NCI-H1436 (cell line): Measurements from ENCODE around the gene IQSEC1.

Source experiments
- DNase-seq: peaks from one replicate; lab custom pipeline; 2025; lab: John Stamatoyannopoulos, UW

Gene IQSEC1

GRCh38 chr3:12954180-12954579 is 119.0 kb downstream of the IQSEC1 start:
- no peak for DNase-seq

DNA sequence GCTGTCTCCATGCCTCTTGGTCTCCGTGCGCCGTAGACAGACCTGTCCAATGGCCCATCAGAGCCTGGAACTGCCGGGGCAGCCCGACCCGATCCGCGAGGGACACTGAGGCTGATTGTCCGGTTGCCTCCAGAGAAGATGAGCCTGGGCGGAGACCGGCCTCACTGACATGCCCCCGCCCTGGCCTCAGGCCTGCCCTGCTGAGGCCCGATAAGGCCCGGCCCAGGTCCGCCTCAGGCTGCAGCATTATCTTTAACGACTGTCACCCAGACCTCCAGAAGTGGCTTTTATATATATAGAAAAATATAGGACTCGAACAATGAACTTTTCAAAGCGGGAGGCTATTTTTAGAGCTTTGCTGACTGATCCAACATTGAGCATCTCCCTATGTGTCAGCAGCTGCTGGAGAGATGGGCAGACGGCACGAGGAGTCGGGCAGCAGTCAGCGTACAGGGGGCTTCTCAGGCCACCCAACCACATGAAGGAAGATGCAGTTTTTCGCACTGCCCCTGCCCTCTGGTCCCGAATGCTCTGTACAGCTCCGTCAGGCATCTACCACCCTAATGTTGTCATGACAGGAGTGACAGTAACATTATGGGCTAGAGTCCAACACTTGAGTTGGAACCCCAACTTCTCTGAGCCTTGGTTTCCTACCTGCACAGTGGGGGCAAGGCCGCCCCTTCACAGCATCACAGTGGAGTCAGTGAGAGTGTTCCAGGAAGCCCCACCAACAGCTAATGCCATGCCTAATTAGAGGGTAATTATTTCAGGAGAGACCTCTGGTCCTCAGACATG is 119.8 kb downstream of the IQSEC1 start:
- no peak for DNase-seq

DNA sequence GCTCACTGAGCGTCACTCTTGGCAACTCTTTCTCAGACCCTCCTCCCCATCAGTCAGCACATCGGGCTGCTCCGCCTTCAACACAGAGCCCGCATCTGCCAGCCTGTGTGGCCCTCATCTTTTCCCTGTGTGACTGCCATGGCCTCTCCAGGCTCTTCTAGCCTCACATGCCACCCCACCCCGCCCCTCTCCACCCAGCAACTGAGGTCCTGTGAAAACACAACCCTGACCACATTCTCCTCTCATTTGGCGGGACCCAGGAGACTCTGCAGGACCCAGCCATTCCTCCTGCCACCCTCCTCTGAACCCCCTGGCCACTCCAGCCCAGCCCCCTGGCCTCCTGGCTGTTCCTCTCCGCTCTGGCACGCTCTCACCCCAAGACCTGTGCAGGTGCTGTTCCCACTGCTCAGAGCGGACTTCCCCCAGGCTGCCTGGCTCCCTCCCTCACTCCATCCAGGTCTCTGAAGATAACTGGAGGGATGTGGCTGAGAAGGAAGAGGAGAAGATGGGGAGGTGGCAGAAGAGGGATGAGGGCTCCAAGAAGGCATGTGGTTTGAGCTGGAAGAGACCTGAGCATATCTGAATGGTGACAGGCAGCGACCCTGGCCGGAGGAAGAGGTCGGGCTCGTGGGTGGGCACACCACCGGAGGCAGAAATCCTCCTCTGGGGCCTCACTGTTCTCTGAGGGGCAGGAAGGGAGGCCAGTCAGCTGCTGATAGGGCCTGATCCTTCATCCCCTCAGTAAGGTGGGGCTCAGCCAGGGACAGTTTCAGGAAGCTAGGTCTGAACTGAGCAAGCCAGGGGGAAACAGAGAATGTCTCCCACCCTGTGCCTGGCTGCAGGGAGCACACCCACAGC is 120.7 kb downstream of the IQSEC1 start:
- DNase-seq, result no peak

GRCh38 chr3:12948891-12949711 is 124.1 kb downstream of the IQSEC1 start:
- no peak for DNase-seq

DNA sequence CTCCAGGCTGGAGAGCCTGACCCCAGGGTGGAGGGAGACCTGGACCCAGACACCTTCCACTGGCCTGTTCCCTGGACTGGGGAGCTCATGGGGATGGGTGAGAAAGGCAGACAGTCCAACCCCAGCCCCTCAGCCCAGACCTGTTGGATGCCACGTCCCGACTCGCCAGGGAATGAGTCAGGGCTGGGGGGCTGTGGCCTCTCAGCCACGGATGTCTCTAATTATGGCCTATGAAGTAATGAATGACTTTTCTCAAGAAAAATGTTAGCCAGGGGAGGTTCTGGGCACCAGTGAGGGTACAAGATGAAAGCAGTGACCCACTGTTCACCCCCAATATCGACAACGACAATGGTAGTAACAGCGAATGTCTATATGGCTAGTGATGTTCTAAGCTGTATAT is 124.9 kb downstream of the IQSEC1 start:
- no peak for DNase-seq

DNA sequence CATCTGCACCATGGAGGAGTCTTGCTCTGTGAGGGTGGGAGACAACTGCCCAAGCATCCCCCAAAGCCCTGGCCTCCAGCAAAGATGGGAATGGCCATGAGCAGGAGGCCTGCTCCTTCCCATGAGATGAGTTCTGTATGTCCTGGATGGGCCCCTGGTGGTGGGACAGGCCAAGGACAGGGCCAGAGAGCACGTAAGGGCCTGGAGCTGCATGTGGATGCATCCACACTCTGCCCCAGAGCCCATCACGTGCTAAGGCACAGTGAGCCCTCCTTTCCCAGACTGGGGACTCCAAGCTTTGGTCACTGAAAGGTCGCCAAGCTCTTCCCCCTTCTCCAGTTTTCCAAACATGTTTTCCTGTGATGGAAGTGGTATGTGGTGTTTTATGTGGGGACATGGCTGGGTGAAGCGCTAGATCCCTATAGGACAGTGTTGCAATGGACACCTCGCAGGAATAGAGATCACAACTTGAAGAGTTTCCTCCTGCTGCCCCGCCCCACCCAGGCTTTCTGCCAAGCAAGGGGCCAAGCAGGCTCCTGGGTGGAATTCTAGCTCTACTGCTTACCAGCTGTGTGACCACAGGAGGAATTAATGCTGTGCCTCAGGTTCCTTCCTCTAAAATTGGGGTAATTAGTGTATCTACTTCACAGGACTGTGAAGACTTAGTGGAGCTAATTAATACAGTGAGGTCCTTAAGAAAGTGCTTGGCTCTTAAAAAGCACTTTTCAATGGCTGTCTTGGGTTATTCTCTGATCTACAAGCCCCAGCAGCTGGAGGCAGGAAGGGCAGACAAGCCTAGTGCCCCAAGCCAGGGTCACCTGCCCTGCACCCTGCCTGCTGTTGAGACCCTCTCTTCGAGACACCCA is 125.5 kb downstream of the IQSEC1 start:
- DNase-seq, result no peak

DNA sequence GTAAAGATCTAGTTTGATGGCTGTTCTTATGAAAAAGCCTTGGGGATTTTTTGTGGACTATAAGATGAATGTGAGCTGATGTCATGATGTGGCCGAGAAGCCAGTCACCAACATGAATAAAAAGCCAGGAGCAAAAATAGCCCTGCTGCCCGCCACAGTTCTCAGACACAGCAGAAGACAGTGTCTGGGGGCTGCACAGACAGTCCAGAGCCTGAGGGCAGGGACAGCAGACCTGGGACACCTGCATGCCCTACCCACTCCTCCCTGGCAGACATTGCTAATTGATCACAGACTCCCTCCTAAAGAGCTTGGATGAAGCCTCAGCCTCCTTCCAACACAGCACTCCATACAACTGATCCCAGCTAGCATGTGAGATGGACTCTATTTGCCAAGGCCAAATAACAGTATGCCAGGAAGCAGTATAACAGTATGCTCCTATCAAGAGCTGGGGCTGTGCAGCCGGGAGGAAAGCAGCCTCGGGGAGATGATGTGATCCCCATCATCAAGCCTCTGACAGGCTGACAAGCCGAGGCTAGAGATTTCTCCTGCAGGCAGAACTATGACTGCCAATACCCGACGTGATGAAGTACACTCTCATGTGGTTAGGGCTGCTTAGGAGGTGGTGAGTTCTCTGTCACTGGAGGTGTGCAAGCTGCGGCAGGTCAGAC is 126.4 kb downstream of the IQSEC1 start:
- DNase-seq, result no peak

- DNase-seq, result no peak
Observed at GRCh38 chr3:12946251-12946648, 127.0 kb downstream of the IQSEC1 start.

DNA sequence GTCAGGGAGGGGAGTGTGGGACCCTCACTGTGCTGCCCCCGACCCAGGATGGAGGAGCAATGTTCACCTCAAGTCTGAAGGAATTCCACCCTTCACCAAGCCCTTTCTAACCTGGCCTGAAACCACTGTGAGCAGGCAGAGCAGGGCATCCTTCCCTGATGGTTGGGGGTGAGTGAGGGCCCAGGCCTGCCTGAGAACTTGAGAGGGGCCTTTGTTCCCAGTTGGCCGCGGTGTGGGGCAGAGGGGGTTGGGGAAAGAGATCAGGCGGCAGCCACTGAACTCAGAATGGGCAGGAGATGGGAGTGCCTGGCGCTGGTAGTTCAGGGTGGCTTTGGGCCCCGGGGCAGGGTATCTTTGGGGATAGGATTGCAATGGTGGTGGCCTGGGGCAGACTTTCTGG is 128.4 kb downstream of the IQSEC1 start:
- DNase-seq, result no peak

DNA sequence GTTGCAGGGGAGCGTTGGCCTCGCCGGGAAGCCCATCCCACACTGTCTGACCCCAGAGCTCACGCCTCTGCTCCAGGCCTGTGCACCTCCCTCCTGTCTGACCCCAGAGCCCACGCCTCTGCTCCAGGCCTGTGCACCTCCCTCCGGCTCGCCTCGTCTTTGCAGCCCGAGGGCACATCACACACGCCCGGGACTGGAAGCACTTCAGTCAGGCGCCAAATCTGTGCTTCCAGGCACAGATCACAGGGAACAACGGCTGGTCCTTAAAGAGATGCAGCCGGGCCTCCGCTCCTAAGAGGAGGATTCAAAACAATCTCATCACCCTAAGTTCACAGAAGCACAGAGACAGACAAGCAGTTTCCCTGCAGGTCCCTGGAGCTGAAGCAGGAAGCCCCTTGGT is 128.8 kb downstream of the IQSEC1 start:
- no peak for DNase-seq

- no peak for DNase-seq
Observed at GRCh38 chr3:12943124-12944021, 129.9 kb downstream of the IQSEC1 start.

- DNase-seq, result no peak
Observed at GRCh38 chr3:12941495-12942023, 131.7 kb downstream of the IQSEC1 start.

- no peak for DNase-seq
Observed at GRCh38 chr3:12940854-12941253, 132.4 kb downstream of the IQSEC1 start.

DNA sequence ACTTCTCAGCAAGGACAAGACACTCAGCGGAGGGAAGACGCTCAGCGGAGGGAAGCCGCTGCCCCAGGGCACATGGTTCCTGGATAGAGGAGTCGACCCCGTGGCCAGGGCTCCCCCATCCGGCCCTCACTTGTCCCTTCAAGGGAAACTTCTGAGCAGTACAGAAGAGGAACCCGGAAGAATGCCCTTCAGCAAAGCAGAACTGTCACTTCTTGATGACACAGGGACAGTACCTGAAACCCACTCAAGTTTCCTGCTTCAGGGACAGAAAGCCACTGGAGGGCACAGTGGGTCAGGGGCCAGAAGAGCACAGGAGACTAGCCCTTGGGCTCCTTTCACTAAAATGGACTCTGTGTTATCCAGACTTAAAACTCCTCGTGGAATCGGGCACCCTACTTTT is 134.1 kb downstream of the IQSEC1 start:
- no peak for DNase-seq

DNA sequence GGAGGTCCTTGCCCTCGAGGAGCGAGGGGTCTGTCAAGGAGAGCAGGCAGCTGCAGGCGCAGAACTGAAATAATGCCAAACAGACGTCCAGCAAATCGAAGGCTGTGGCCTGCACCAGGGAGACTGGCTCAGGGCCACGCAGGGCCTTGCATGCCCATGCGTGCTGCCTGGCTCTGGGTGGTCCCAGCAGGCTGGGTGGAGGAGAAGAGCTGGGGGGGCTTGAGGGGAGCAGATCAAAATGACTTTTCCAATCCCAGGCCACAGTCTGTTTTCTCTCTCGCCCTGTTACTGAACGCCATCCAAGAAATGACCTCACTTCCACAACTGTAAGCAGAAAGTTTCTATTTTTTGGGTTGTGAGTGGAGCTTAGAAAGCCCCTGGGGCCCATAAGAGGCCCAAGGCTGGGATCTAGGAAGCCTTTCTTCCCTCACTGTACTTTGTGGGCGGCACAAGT is 134.9 kb downstream of the IQSEC1 start:
- DNase-seq, result no peak

- DNase-seq, result no peak
Observed at GRCh38 chr3:12935861-12936830, 137.1 kb downstream of the IQSEC1 start.

DNA sequence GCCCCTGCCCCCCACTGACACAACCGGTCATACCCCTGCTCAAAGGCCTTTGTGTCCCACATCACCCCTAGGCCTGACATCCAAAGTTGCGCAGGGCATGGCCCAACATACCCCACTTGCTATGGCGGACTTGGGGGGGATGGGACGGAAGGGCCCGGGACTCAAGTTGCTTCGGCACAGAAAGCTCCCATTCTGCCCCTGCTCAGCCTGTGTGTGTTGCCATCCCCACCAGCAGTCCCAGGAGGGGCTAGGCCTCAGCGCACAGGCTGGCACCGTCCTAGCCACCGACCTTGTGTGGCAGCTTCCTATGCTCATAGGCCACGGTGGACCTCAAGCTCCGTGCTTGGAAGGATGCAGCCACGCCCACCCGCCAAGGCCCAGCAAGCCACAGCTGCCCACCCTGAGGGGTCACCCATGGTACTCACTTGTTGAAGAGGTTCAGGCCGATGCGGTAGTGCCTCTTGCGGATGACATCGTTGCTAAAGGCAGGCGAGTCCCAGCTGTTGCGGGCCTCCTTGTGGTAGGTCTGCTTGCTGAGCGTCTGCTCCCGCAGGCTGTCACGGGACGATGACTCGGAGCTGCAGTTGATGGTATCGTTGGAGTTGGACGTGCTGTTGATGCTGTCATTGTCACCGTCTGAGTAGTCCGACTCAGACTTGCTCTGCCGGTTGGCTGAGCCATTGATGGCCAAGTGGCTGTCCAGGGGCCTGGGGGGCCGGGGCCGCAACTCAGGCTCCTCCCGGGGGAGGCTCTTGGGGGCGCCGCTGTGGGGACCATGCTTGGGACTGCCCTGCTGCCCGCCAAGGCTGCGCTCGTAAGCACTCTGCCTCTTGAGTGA is 138.0 kb downstream of the IQSEC1 start:
- DNase-seq, result no peak
